HL-60 (cell line): ENCODE measurements around the gene ITCH.

Experiments
- GABPA ChIP-seq: IDR thresholded peaks from 2 replicates; pipeline ENCODE4 v1.6.1; 2012; ENCODE audit warnings: low read depth
- POLR2AphosphoS5 ChIP-seq: IDR thresholded peaks from 2 replicates; pipeline ENCODE4 v1.6.1; 2012; ENCODE audit warnings: low read depth
- SPI1 ChIP-seq: IDR thresholded peaks from 2 replicates; pipeline ENCODE4 v1.6.1; 2012; ENCODE audit warnings: low read depth, mild to moderate bottlenecking, borderline replicate concordance
- TF ChIP-seq, protein P1 (sequence below): IDR thresholded peaks from one replicate; pipeline ENCODE4 v1.5.1; 2011; ENCODE audit warnings: low read length, control low read depth, inconsistent platforms; ENCODE audit not compliant: insufficient read depth
- TF ChIP-seq, protein P2 (sequence below): IDR thresholded peaks from 2 replicates; pipeline ENCODE4 v1.6.1; 2012; ENCODE audit warnings: low read depth; ENCODE audit not compliant: insufficient replicate concordance

DNA sequence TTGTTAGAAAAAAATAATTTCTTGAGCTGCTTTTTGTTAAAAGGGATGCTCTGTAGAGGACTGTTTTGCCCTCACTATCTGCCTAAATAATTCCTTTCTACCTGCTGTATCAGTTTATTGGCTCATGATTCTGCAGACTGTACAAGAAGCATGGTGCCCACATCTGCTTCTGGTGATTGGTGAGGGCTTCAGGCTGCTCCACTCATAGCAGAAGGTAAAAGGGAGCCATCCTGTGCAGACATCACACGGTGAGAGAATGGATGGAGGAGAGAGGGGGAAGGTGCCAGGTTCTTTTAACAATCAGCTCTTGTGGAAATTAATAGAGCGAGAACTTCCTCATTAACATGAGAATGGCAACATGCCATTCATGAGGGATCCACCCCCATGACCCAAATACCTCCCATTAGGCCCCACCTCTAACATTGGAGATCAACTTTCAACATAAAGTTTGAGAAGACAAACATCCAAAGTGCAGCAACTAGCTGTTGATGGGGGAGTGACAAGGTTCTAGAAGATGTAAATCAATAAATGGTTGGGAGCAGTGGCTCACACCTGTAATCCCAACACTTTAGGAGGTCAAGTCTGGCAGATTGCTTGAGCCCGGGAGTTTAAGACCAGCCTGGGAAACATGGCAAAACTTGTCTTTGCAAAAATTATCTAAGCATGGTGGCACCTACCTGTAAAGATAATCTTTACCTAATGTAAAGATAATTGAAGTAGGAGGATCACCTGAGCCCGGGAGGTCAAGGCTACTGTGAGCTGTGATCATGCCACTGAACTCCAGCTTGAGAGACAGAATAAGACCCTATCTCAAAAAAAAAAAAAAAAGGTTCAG is 44.2 kb upstream of the ITCH start:
- TF ChIP-seq, protein P1, sequence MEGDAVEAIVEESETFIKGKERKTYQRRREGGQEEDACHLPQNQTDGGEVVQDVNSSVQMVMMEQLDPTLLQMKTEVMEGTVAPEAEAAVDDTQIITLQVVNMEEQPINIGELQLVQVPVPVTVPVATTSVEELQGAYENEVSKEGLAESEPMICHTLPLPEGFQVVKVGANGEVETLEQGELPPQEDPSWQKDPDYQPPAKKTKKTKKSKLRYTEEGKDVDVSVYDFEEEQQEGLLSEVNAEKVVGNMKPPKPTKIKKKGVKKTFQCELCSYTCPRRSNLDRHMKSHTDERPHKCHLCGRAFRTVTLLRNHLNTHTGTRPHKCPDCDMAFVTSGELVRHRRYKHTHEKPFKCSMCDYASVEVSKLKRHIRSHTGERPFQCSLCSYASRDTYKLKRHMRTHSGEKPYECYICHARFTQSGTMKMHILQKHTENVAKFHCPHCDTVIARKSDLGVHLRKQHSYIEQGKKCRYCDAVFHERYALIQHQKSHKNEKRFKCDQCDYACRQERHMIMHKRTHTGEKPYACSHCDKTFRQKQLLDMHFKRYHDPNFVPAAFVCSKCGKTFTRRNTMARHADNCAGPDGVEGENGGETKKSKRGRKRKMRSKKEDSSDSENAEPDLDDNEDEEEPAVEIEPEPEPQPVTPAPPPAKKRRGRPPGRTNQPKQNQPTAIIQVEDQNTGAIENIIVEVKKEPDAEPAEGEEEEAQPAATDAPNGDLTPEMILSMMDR: no peak
- TF ChIP-seq, protein P2, sequence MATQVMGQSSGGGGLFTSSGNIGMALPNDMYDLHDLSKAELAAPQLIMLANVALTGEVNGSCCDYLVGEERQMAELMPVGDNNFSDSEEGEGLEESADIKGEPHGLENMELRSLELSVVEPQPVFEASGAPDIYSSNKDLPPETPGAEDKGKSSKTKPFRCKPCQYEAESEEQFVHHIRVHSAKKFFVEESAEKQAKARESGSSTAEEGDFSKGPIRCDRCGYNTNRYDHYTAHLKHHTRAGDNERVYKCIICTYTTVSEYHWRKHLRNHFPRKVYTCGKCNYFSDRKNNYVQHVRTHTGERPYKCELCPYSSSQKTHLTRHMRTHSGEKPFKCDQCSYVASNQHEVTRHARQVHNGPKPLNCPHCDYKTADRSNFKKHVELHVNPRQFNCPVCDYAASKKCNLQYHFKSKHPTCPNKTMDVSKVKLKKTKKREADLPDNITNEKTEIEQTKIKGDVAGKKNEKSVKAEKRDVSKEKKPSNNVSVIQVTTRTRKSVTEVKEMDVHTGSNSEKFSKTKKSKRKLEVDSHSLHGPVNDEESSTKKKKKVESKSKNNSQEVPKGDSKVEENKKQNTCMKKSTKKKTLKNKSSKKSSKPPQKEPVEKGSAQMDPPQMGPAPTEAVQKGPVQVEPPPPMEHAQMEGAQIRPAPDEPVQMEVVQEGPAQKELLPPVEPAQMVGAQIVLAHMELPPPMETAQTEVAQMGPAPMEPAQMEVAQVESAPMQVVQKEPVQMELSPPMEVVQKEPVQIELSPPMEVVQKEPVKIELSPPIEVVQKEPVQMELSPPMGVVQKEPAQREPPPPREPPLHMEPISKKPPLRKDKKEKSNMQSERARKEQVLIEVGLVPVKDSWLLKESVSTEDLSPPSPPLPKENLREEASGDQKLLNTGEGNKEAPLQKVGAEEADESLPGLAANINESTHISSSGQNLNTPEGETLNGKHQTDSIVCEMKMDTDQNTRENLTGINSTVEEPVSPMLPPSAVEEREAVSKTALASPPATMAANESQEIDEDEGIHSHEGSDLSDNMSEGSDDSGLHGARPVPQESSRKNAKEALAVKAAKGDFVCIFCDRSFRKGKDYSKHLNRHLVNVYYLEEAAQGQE: no peak
- TF ChIP-seq GABPA (no peak), SPI1 (no peak), POLR2AphosphoS5 (no peak)
